HL-60 (cell line): Measurements from ENCODE around the gene MLLT3.

ENCODE experiments used
- CTCF ChIP-seq: IDR thresholded peaks from one replicate; pipeline ENCODE4 v1.5.1; 2011; ENCODE audit warnings: low read length, control low read depth, inconsistent platforms; ENCODE audit not compliant: insufficient read depth
- POLR2AphosphoS5 ChIP-seq: IDR thresholded peaks from 2 replicates; pipeline ENCODE4 v1.6.1; 2012; ENCODE audit warnings: low read depth
- REST ChIP-seq: IDR thresholded peaks from 2 replicates; pipeline ENCODE4 v1.6.1; 2012; ENCODE audit warnings: low read depth; ENCODE audit not compliant: insufficient replicate concordance

GRCh38 chr9:20409321-20410092 lies 212.8 kb downstream of the MLLT3 start:
- TF ChIP-seq CTCF (no peak), REST (no peak), POLR2AphosphoS5 (no peak)
